Upper lobe of right lung (tissue), 1 donor: Measurements from ENCODE around the gene PPP2R3C. TPM values are rescaled to one million over a fixed set of nuclear protein-coding genes. Genes with fewer than 3 reads are reported as not detected.

Source experiments
- ATAC-seq: fragments of 200-7000 bp; cut with Tn5 transposase; one replicate; pipeline ENCODE4 v1.9.1; 2020; ENCODE audit warnings: mild to moderate bottlenecking, moderate library complexity
- DNase-seq: peaks from one replicate; pipeline ENCODE4 v3.0.0-alpha.2; 2020
- H3K27ac ChIP-seq: fragments of 200-600 bp; one replicate; pipeline ENCODE4 v1.8.0; 2022
- H3K27me3 ChIP-seq: fragments of 200-600 bp; one replicate; pipeline ENCODE4 v1.8.0; 2022; ENCODE audit warnings: mild to moderate bottlenecking
- H3K36me3 ChIP-seq: fragments of 200-600 bp; one replicate; pipeline ENCODE4 v1.8.0; 2022
- H3K4me1 ChIP-seq: fragments of 200-600 bp; one replicate; pipeline ENCODE4 v1.8.0; 2022
- H3K4me3 ChIP-seq: fragments of 200-600 bp; one replicate; pipeline ENCODE4 v1.8.0; 2022; ENCODE audit warnings: mild to moderate bottlenecking
- H3K9me3 ChIP-seq: fragments of 200-600 bp; one replicate; pipeline ENCODE4 v1.8.0; 2022
- intact Hi-C: fragments of 100-400 bp; cut with DNase I; formaldehyde crosslinking; loops from one replicate; pipeline ENCODE4 v1.11.0; 2022
- long read RNA-seq: library from polyadenylated mRNA; unstranded; transcript quantifications from one replicate; pipeline ENCODE4 v2.0.0, GENCODE V29; 2021
- total RNA-seq: library from RNA; stranded (reverse); fragmentation: NEBNext Ultra II Directional; extraction: Animal tissue kit (Norgen Biotek cat#: 25700); gene quantifications from one replicate; pipeline ENCODE4 v1.2.1, GENCODE V29; 2021
- TF ChIP-seq, protein P1 (sequence below): fragments of 200-600 bp; IDR thresholded peaks from one replicate; pipeline ENCODE4 v1.8.0; 2022; ENCODE audit warnings: antibody characterized with exemption
- donor health status: DM: no; HTN: yes; CAD: no; lungs with severe emphysema.

Gene PPP2R3C
- total RNA-seq = 34.2 TPM
- long read RNA-seq, transcript PPP2R3C-201 (13 exons, 1,839 nt) = major isoform, 17 of 44 reads
- long read RNA-seq, transcript PPP2R3C-217 (12 exons, 1,846 nt) = minor isoform, 15 of 44 reads
- long read RNA-seq, partial matches to known transcripts = 0 of 44 reads
- long read RNA-seq, other reads (novel, unspliced or antisense) = 12 of 44 reads

DNA sequence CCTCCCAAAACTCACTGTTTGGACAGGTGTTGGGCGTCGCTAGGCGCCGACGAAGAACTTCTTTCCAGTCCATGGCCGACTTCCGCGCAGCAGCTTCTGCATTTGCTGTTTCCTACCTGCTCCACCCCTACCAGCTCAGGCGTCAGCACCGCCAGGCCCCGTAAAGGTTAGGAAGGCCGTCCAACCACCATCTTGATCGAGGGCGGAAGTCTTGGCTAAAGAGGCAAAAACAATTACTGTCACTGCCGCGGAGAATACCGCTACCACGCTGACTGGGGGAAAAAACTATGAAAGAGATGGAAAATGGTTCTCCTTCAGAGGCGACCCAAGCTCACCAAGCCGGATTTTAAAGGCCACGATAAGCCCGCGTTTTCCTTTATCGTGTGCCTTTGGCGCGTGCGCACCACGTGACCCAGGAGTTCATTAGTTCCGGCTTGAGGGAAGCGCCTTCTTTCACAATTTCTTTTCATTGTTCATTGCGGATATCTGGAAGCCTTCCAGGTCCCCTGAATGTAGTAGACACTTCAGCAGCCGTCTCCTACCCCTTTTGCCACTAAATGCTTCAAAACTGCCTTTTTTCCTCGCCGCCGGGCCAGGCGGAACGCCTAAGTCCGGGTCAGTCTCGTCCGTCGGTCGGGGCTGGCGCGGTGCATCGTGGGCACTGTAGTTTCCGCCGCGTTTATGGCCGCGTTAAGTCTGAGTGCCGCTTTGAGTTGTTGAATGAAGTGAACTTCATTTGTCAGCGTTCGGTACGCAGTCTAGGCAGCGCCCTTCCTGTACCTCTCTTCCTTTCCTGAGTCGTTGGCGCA is at the start of gene PPP2R3C, which contains the start of gene PRORP:
PPP2R3C (minus strand) TSS at position 104 of the 809 bp plus-strand sequence; CDS start at position 73, 31 bp downstream.
PRORP (plus strand) TSS at position 666 of the 809 bp plus-strand sequence. CDS start 694 bp downstream, outside the sequence.
- Histone ChIP-seq H3K36me3 (no peaks in the 10 kb centered on the region), H3K27ac (peak within 1 kb of the TSS; percentile 99), H3K9me3 (no peaks in the 10 kb centered on the region), H3K27me3 (no peaks in the 10 kb centered on the region), H3K4me3 (peak within 1 kb of the TSS; percentile 78), H3K4me1 (peaks cover 23% of the 10 kb centered on the region)
- intact Hi-C loops = no loop called here
- peak; percentile 96 for DNase-seq
- peak; percentile 95 for ATAC-seq
- TF ChIP-seq, protein P1, sequence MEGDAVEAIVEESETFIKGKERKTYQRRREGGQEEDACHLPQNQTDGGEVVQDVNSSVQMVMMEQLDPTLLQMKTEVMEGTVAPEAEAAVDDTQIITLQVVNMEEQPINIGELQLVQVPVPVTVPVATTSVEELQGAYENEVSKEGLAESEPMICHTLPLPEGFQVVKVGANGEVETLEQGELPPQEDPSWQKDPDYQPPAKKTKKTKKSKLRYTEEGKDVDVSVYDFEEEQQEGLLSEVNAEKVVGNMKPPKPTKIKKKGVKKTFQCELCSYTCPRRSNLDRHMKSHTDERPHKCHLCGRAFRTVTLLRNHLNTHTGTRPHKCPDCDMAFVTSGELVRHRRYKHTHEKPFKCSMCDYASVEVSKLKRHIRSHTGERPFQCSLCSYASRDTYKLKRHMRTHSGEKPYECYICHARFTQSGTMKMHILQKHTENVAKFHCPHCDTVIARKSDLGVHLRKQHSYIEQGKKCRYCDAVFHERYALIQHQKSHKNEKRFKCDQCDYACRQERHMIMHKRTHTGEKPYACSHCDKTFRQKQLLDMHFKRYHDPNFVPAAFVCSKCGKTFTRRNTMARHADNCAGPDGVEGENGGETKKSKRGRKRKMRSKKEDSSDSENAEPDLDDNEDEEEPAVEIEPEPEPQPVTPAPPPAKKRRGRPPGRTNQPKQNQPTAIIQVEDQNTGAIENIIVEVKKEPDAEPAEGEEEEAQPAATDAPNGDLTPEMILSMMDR = no peak

DNA sequence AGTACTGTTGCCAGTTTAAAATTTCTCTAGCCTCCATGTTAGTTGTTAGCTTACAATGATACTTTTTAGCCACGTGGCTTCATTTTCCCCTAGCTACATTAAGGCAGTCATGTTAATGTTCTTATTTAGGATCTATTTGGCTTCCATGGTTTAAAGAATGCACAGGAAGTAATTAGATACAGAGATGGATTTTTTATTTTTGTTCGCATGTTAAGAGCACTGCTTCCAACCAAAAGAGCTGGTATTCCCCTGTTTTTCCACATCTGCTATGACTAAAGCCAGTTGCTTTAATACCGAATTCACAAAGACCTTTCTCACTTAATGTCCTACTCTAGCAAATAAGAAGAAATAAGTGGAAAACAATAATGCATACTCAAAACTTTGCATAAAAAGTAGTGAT is 45.7 kb upstream of the PPP2R3C start:
- Histone ChIP-seq H3K9me3 (no peaks in the 10 kb centered on the region), H3K36me3 (no peaks in the 10 kb centered on the region), H3K4me1 (no peaks in the 10 kb centered on the region), H3K4me3 (no peak overlapping the region), H3K27me3 (no peaks in the 10 kb centered on the region), H3K27ac (no peak overlapping the region)
- intact Hi-C loops = no loop called here
- ATAC-seq (no peak), DNase-seq (no peak)
- TF ChIP-seq, protein P1 = no peak

DNA sequence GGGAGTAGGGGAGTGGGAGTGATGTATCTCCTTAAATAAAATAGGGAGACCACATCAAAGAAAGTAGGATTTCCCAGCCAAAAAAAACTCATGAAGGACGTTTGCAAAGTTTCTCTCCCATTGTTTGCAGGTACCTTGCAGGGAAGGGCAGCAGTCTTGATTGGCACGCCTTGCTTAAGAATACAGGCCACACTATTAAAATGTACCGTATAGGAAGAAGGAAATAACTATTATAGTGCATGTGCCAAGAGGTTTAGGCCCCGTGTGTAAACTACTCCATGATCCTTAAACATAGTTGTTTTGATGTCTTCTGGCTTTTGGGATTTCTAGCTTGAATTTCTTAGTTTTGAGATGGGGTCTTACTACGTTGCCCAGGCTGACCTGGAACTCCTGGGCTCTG is 43.1 kb upstream of the PPP2R3C start:
- H3K27ac ChIP-seq = no peak overlapping the region
- no peaks in the 10 kb centered on the region for H3K36me3 ChIP-seq
- no peaks in the 10 kb centered on the region for H3K27me3 ChIP-seq
- peaks cover 4% of the 10 kb centered on the region for H3K4me1 ChIP-seq
- no peak overlapping the region for H3K4me3 ChIP-seq
- H3K9me3 ChIP-seq = no peaks in the 10 kb centered on the region
- TF ChIP-seq, protein P1 = no peak
- no peak for DNase-seq
- ATAC-seq = no peak
- intact Hi-C loops = no loop called here

DNA sequence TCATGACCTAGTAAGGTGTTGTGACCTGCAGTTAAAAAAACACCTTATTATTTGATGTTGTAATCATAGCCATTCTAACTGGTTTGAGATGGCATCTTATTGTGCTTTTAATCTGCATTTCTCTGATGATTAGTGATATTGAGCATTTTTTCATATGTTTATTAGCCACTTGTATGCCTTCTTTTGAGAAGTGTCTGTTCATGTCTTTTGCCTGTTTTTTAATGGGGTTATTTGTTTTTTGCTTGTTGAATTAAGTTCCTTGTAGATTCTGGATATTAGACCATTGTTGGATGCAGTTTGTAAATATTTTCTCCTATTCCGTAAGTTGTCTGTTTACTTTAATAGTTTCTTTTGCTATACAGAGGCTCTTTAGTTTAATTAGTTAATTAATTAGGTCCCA is 41.6 kb upstream of the PPP2R3C start:
- H3K4me3 ChIP-seq = no peak overlapping the region
- no peak for DNase-seq
- intact Hi-C loops = no loop called here

DNA sequence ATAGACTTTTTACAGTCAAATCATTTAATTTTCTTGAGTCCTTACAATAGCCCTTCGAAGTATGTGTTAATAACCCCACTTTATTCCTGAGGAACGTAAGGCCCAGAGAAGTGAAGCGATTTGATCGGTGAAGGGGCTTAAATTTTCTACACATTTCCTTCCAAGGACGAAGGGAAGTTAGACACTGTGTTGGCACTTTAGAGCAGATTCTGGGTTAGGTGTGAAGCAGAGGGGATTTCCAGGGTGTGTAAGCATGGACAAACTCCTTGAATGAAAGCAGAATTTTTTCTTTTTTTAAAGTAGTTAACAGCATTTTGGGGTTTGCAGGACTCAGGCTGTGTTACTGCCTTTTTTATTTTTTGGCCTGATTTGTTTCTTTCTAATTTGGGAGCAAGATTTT is 39.4 kb upstream of the PPP2R3C start:
- ATAC-seq = no peak

More for the DNA sequence above, 41.6 kb upstream of the PPP2R3C start:
- H3K9me3 ChIP-seq = no peaks in the 10 kb centered on the region
- H3K36me3 ChIP-seq = no peaks in the 10 kb centered on the region
- TF ChIP-seq, protein P1 = no peak
- peaks cover 9% of the 10 kb centered on the region for H3K4me1 ChIP-seq
- no peaks in the 10 kb centered on the region for H3K27me3 ChIP-seq
- ATAC-seq = no peak
- no peak overlapping the region for H3K27ac ChIP-seq

More for the DNA sequence above, 39.4 kb upstream of the PPP2R3C start:
- H3K27ac ChIP-seq = no peak overlapping the region
- DNase-seq = no peak
- intact Hi-C loops = no loop called here
- no peaks in the 10 kb centered on the region for H3K36me3 ChIP-seq
- H3K4me3 ChIP-seq = no peak overlapping the region
- H3K4me1 ChIP-seq = peaks cover 9% of the 10 kb centered on the region
- H3K27me3 ChIP-seq = no peaks in the 10 kb centered on the region
- TF ChIP-seq, protein P1 = no peak
- H3K9me3 ChIP-seq = no peaks in the 10 kb centered on the region
